Stimulated activated effector memory CD8-positive, alpha-beta T cell treated with anti-CD3 and anti-CD28 coated beads, Interleukin-12 subunit alpha, Interleukin-12 subunit beta, amount 100 ng/mL, for 72 hours (primary cell): ENCODE measurements around the gene PGAP2.
A peak's percentile ranks its signal among the peaks of the same experiment; 100 is the strongest.
"Not testable (repeated sequence)": the region's sequence is repeated elsewhere in the genome, so short reads cannot be mapped to it uniquely, and the experiment has no call there.

ENCODE experiments used
- ATAC-seq: fragments of 150-1000 bp; cut with Tn5 transposase; 2 replicates; pipeline ENCODE4 v1.10.0; 2021
- DNase-seq, 2 donors: peaks; one replicate each; pipeline ENCODE4 v3.0.0; 2021 to 2022; ENCODE audit warnings: low spot score in 2 of 2
- H3K27ac Mint-ChIP-seq: one replicate; pipeline ENCODE4 v1.8.0; 2022; ENCODE audit warnings: mild to moderate bottlenecking, mixed read lengths
- H3K36me3 Mint-ChIP-seq: one replicate; pipeline ENCODE4 v1.8.0; 2022; ENCODE audit warnings: mild to moderate bottlenecking, mixed read lengths
- H3K4me1 Mint-ChIP-seq: one replicate; pipeline ENCODE4 v1.8.0; 2022; ENCODE audit warnings: mixed read lengths
- H3K4me3 Mint-ChIP-seq: one replicate; pipeline ENCODE4 v1.8.0; 2022; ENCODE audit warnings: mild to moderate bottlenecking, mixed read lengths
- H3K9me3 Mint-ChIP-seq: one replicate; pipeline ENCODE4 v1.8.0; 2022; ENCODE audit warnings: mixed read lengths

Gene PGAP2

DNA sequence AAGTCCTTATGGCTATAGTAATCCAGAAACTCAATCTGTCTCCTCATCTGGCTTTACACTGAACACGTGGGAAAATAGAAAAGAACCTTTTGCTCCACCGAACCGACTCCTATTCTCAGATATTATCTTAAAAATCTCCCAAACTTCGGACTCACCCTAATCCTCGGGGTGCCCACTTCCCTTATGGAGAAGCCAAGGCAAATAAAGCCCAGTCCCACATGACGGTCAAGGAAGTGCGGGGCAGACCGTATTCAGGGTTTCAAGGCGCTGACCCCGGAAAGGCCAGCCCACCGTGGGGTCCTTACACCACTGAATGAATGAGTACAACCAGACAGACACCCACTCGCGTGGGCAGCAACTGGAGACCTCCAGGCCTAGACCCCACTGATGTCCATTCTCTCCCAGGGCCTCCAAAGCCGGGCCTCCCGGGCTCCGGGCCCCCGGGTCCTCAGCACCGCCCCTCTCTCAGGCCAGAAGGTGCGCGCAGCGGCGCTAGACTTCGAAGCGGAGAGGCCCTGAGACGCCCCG lies 11.5 kb upstream of the PGAP2 start:
- ATAC-seq, result peak; percentile 60
- Mint-ChIP-seq H3K4me3 (peak overlapping the region; percentile 90), H3K4me1 (peaks cover 44% of the 10 kb centered on the region), H3K36me3 (peaks cover 56% of the 10 kb centered on the region), H3K9me3 (no peaks in the 10 kb centered on the region), H3K27ac (peak overlapping the region; percentile 97)
- DNase-seq, result no peak

DNA sequence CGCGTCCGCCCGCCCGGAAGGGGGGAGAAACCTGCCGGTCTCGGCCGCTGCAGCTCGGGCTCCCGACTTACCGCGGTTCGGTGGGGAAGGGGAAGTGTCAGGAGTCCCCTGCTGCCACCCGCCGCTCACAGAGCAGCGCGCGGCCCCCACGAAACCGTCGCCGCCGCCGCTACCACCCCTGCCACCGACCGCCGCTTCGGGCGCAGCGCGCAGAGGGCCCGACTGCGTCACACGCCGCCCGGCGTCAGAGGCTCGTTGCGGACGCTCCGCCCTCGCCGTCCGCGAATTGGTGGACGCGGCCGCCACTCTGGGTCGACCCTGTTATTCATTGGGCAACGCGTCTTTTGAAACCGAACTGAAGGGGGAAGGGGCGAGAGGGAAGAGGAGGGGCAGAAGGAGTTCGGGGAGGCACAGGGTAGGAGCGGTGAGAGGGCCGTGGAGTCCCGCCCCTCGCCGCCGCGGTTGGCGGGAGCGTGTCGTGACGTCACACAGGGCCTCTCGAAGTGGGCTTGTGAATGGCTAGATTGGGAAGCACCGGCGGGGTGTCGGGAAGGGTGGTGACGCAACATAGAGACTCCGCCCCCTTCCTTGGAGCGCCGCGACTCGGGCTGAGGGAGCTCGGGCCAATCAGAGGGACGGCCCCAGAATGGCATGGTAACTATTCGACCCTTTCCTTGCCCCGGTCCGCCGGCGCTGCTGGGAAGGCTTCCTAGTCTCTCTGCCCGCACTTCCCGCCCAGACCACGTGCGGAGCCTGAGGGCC lies 10.8 kb upstream of the PGAP2 start, which contains the start of gene NUP98:
NUP98 (minus strand) TSS at position 226 of the 762 bp plus-strand sequence. CDS start 15,437 bp downstream, outside the sequence.
- Mint-ChIP-seq H3K4me3 (peak within 1 kb of the TSS; percentile 90), H3K36me3 (peaks cover 50% of the 10 kb centered on the region), H3K27ac (peak within 1 kb of the TSS; percentile 97), H3K9me3 (no peaks in the 10 kb centered on the region), H3K4me1 (peaks cover 41% of the 10 kb centered on the region)
- DNase-seq (peak; percentile 98 to 99), ATAC-seq (peak; percentile 97)

DNA sequence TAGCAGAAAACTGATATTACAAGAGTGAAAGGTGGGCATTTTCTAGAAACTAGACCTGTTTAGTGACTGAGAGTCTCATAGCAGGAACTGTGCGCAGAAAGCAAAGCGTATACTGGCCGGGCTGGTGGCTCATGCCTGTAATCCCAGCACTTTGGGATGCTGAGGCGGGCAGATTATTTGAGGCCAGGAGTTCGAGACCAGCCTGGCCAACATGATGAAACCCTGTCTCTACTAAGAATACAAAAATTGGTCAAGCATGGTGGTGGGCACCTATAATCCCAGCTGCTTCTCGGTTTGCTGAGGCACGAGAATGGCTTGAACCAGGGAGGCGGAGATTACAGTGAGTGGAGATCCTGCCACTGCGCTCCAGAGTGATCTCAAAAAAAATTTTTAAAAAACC lies 9.2 kb upstream of the PGAP2 start:
- peaks cover 37% of the 10 kb centered on the region for H3K4me1 Mint-ChIP-seq
- H3K4me3 Mint-ChIP-seq, result peak overlapping the region; percentile 90
- H3K27ac Mint-ChIP-seq, result peak overlapping the region; percentile 97
- no peak for DNase-seq
- ATAC-seq, result no peak
- peaks cover 34% of the 10 kb centered on the region for H3K36me3 Mint-ChIP-seq
- no peaks in the 10 kb centered on the region for H3K9me3 Mint-ChIP-seq

GRCh38 chr11:3799873-3800272 lies 8.5 kb upstream of the PGAP2 start:
- no peak overlapping the region for H3K4me3 Mint-ChIP-seq
- ATAC-seq (no peak), DNase-seq (no peak)
- H3K4me1 Mint-ChIP-seq, result peaks cover 31% of the 10 kb centered on the region
- H3K27ac Mint-ChIP-seq, result no peak overlapping the region
- no peaks in the 10 kb centered on the region for H3K9me3 Mint-ChIP-seq
- peaks cover 26% of the 10 kb centered on the region for H3K36me3 Mint-ChIP-seq

DNA sequence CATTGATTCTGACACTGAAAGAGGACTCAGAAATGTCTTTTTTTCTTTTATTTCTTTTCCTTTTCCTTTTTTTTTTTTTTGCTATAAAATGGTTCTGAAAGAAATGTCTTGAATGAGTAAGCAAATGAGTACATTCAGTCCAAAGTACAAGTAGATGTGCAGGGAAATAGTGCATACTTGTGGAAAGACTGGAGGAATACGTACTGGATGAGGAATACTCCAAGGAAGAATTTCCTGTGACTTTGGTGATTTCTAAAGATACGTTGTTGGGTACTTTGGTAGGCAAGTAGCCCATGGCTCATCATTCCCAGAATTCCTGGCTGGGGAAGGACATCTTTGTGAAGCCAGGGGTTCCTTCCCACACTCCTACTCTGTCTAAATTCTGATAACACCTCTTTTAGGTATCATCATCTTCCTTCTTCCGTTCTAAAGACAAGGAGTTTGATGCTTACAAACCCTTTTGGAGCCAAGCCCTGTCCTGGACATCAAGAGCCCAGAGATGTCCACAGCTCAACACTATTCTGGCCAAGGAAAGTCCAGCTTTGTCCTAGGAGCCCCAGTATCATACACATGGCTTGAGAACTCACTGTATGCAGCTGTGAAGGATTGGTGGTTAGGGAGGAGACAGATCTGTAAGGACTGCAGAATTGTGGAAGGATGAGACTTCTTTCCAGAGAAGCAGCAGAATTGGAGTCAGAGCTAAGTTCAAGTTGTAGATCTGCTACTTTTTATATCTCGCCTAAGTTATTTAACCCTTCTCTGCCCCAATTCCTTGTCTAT lies 6.2 kb upstream of the PGAP2 start:
- DNase-seq, result no peak
- no peak for ATAC-seq
- Mint-ChIP-seq H3K36me3 (peaks cover 10% of the 10 kb centered on the region), H3K4me3 (no peak overlapping the region), H3K4me1 (peaks cover 12% of the 10 kb centered on the region), H3K27ac (no peak overlapping the region), H3K9me3 (no peaks in the 10 kb centered on the region)

GRCh38 chr11:3803726-3804495 lies 4.4 kb upstream of the PGAP2 start:
- DNase-seq (no peak), ATAC-seq (no peak)
- Mint-ChIP-seq H3K27ac (peak overlapping the region; percentile 5), H3K36me3 (no peaks in the 10 kb centered on the region), H3K4me3 (no peak overlapping the region), H3K4me1 (peaks cover 18% of the 10 kb centered on the region), H3K9me3 (no peaks in the 10 kb centered on the region)

DNA sequence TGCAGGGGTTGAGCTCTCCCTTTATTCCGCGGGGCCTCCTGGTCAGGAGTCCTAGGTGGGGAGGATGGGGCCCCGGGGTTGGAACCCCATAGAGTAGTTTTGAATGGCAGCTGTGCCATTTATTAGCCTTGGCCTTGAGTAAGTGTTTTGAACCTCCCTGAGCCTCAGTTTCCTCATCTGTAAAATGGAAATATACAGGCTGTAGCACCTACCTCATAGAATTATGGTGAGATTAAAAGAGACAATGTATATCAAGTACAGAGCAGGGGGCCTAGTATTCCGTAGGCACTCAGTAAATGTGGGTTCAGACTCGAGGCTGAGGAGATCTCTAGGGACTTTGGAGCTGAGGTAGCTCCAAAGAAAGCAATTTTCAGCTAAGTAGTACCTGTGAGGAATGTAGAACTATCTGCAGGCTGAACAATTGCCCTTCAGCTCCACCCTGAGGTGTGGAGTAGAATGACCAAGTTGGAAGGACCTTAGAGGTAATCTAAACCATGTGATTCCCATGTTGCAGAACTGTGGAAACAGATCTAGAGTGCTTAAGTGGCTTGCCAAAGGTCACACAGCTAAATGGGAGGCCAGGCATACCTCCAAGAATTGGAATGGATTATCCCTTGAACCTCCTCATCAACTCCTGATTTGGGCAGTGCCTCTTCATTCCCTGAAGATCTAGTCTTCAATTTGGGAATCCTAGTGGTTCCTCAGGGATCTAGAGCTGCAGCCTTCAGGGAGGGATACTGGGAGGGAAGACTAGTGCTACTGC lies 682 bp downstream of the PGAP2 start:
- Mint-ChIP-seq H3K36me3 (no peaks in the 10 kb centered on the region), H3K27ac (peak overlapping the region; percentile 93), H3K4me1 (peaks cover 30% of the 10 kb centered on the region), H3K4me3 (peak overlapping the region; percentile 95), H3K9me3 (no peaks in the 10 kb centered on the region)
- DNase-seq (peak in 1 of 2 donors; percentile 63), ATAC-seq (peak; percentile 77)

DNA sequence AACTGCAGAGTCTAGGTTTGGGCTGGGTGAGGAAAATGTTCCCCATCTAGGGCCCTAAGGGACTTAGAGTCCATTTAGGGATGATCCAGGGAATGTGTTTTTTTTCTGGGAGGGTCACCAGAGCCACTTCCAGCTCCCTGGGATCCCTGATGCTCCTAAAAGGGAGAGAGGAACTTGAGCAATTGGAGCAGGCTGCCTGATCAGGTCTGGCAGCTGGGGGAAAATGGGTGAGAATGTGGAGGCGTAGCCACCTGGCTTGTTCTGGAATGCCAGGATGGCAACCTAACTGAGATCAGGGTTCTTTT lies 1.2 kb downstream of the PGAP2 start:
- H3K36me3 Mint-ChIP-seq, result no peaks in the 10 kb centered on the region
- ATAC-seq (no peak), DNase-seq (no peak)
- H3K27ac Mint-ChIP-seq, result peak overlapping the region; percentile 93
- no peak overlapping the region for H3K4me3 Mint-ChIP-seq
- H3K9me3 Mint-ChIP-seq, result no peaks in the 10 kb centered on the region
- H3K4me1 Mint-ChIP-seq, result peaks cover 27% of the 10 kb centered on the region

- H3K27ac Mint-ChIP-seq, result no peak overlapping the region
- H3K36me3 Mint-ChIP-seq, result no peaks in the 10 kb centered on the region
- DNase-seq, result no peak
- no peak overlapping the region for H3K4me3 Mint-ChIP-seq
- H3K9me3 Mint-ChIP-seq, result no peaks in the 10 kb centered on the region
- ATAC-seq, result no peak
- peaks cover 27% of the 10 kb centered on the region for H3K4me1 Mint-ChIP-seq
Measured at GRCh38 chr11:3810446-3810845, 2.1 kb downstream of the PGAP2 start.

DNA sequence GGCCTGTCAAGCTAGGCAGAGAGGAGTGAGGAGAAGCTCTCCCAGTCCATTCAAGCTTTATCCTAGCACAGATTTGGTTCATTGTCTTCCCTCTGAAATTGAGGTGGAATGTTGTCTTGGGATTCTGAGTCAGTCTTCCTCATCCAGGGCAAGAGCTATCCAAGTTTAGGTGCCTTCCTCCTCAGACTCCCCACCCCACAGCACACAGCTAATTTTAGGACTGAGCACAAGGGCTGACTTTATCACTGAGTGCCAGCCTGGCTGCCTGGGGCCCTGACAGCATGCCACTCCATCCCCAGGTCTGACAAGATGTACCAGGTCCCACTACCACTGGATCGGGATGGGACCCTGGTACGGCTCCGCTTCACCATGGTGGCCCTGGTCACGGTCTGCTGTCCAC lies 2.6 kb downstream of the PGAP2 start:
- H3K27ac Mint-ChIP-seq, result no peak overlapping the region
- no peak for ATAC-seq
- no peak overlapping the region for H3K4me3 Mint-ChIP-seq
- H3K9me3 Mint-ChIP-seq, result no peaks in the 10 kb centered on the region
- no peaks in the 10 kb centered on the region for H3K36me3 Mint-ChIP-seq
- H3K4me1 Mint-ChIP-seq, result peaks cover 27% of the 10 kb centered on the region
- DNase-seq, result no peak

GRCh38 chr11:3814832-3815231 lies 6.5 kb downstream of the PGAP2 start:
- H3K27ac Mint-ChIP-seq, H3K4me3 Mint-ChIP-seq, H3K9me3 Mint-ChIP-seq, H3K4me1 Mint-ChIP-seq, ATAC-seq, DNase-seq: not testable (repeated sequence)
- H3K36me3 Mint-ChIP-seq, result peaks cover 13% of the 10 kb centered on the region

- H3K27ac Mint-ChIP-seq, result no peak overlapping the region
- DNase-seq, result no peak
- no peak overlapping the region for H3K4me3 Mint-ChIP-seq
- no peaks in the 10 kb centered on the region for H3K9me3 Mint-ChIP-seq
- ATAC-seq, result no peak
- peaks cover 13% of the 10 kb centered on the region for H3K36me3 Mint-ChIP-seq
- no peaks in the 10 kb centered on the region for H3K4me1 Mint-ChIP-seq
Measured at GRCh38 chr11:3815845-3816244, 7.5 kb downstream of the PGAP2 start.

- Mint-ChIP-seq H3K4me1 (no peaks in the 10 kb centered on the region), H3K9me3 (no peaks in the 10 kb centered on the region), H3K36me3 (peaks cover 13% of the 10 kb centered on the region), H3K4me3 (no peak overlapping the region), H3K27ac (no peak overlapping the region)
- DNase-seq (no peak), ATAC-seq (no peak)
Measured at GRCh38 chr11:3816673-3817072, 8.3 kb downstream of the PGAP2 start.

DNA sequence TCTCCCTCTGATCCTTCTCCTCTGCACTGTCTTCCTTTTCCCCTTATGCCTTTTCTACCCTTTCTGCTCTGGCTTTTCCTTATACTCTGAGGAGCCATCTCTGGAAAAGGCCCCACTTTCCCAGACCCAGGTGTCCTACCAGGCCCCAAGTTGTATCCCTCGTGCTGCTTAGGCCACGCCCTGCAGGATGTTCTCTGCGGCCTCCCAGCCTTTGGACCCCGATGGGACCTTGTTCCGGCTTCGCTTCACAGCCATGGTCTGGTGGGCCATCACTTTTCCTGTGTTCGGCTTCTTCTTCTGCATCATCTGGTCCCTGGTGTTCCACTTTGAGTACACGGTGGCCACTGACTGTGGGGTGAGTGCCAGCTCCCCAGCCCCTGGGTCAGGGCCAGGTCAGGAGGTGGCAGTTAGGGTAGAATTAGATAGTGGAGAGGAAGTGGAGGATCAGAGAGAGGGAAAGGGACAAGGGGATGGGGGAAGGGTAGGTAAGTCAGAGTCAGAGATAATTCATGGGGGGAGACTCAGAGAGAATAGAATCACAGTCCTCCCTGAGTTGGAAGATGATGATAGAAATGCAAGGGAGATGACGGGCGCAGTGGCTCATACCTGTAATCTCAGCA lies 8.9 kb downstream of the PGAP2 start:
- DNase-seq, result no peak
- Mint-ChIP-seq H3K27ac (peak overlapping the region; percentile 48), H3K4me3 (no peak overlapping the region), H3K4me1 (no peaks in the 10 kb centered on the region), H3K36me3 (peaks cover 13% of the 10 kb centered on the region), H3K9me3 (no peaks in the 10 kb centered on the region)
- no peak for ATAC-seq
